H54 (cell line): Measurements from ENCODE around the gene GTF3C1.

Experiments
- DNase-seq: peaks from one replicate; pipeline ENCODE4 v3.0.0; 2011; ENCODE audit warnings: low spot score, mixed read lengths; ENCODE audit not compliant: insufficient read length
- FAIRE-seq: peaks from 3 replicates; lab custom pipeline; 2011; peaks lifted over from hg19 to GRCh38; lab: Jason Lieb, UNC
- POLR2A ChIP-seq: IDR thresholded peaks from 2 replicates; pipeline ENCODE4 v1.6.1; 2011; ENCODE audit warnings: low read depth, mild to moderate bottlenecking, low read length

GTF3C1 gene

DNA sequence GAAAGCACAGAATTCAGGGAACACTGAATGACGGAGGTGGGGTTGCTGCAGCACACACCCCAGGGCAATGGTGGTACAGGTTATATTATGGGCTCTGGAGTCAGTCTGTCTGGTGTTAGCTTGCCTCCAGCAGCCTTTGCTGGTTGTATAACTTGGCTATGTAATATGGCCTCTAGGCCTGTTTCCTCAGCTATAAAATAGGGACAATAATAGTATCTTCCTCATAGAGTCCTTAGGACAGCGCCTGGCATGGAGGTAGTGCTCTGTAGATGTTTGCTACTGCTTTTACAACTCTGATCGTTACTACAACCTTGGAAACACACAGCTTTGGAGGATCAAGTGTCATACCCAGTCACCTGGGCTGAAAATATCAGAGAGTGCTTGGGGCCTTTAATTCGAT is 31.5 kb downstream of the GTF3C1 start:
- DNase-seq (no peak), FAIRE-seq (no peak)
- no peak for TF ChIP-seq POLR2A

DNA sequence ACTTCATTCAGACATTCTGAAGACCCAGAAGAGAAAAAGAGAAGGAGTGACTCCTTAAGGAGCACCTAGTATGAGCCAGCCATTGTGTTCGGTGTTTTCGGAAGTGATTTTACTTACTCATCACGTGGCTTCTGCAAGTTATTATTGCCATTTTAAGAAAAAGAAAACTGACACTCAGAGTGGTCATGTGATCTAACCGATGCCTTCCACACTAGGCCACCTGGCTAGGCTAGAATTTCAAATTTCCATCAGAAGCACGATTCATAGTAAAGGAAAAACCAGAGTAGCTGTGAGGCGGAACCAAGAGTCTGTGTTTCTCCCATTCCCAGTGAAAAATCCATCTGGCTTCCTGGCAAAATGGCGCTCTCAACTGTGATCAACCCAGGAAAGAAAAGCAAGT is 32.0 kb downstream of the GTF3C1 start:
- DNase-seq (no peak), FAIRE-seq (no peak)
- no peak for TF ChIP-seq POLR2A

DNA sequence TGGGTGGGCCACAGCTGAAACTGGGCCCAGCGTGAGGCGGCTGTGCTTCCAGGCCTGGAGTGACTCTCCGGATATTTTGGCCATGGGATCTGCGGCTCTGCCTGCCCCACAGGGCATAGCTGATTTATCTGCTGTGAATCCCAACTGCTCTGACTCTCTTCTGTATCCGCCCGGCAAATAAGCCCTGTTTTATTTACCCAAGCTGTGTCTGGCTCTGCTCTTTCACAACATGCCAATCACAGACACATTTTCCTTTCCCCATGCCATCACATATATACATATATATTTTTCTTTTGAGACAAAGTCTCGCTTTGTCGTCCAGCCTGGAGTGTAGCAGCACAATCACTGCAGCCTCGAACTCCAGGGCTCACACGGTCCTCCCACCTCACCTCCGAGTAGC is 33.3 kb downstream of the GTF3C1 start:
- DNase-seq = no peak
- TF ChIP-seq POLR2A = no peak
- FAIRE-seq = no peak

DNA sequence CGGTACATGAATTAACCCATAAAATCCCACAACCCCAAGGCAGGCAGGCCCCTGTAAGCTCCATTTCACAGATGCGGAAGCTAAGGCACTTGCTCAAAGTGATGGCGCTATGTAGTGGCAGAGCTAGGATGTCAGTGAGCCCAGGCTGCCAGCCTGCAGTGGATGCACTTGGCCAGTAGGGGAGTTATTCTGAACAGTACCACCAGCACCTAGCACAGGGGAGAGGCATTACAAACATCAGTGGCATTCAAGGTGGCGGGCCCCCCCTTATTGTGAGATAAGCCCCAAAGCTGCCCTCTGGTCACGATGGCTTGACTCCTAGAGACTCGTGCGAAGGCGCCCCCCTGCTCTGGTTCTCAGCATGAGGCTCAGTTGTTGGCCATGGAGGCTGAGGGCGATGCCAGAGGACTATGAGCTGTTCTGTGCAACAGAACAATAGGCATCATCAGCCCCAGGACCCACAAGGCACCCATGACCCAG is 33.8 kb downstream of the GTF3C1 start:
- peak; percentile 59 for DNase-seq
- no peak for FAIRE-seq
- TF ChIP-seq POLR2A = no peak

DNA sequence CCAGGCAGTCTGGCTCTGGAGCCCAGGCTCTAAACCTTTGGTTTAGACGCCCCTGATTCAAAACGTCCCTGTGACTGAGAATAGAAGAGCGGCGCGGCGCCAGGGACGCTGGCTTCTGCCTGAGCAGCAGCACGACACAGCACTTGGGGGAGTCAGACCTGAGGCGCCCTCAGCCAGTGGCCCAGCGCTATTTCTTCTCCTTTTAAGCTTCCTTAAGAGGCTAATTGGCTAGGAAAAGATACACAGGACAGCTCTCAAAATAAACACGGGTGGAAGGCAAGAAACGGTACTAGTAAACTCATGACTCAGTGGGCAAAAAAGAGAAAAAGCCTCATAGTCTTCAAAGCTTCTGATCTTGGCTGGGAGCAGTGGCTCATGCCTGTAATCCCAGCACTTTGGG is 34.9 kb downstream of the GTF3C1 start:
- TF ChIP-seq POLR2A = no peak
- DNase-seq (no peak), FAIRE-seq (no peak)

DNA sequence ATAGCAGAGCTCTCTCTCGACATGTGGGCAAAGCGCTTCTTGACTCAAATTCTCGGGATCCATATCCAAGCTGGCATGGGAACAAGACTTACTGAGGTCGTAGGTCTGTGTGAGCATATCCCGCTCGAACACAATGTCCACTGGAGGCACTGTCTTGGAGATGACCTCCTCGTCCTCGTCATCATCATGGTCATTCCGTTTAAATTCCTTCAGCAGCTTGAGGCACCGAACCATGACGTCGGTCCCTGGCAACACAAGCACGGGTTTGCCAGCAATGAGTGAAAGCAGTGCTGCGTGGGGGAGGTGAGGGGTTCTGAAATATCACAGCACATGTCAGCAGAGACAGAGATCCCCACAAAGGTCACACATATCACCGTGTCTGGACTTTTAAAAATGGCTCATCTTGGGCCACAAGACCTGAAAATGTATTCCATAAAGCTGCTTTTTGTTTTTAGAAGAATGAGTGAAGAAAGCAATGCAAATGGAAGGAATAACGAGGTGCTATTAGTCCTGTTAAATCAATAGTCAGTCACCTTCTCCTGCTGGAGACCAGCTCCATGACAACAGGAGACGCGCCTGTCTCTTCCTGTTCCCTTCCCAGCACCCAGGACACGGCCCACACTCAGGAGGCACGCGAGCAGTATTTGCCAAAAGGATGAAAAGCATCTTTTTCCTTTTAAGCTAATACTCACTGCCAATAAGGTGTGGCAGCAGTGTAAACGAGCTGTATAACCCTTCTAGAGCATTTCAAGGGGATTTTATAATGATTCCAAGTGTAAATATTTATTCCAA is 37.9 kb downstream of the GTF3C1 start:
- no peak for FAIRE-seq
- TF ChIP-seq POLR2A = no peak
- DNase-seq = no peak

DNA sequence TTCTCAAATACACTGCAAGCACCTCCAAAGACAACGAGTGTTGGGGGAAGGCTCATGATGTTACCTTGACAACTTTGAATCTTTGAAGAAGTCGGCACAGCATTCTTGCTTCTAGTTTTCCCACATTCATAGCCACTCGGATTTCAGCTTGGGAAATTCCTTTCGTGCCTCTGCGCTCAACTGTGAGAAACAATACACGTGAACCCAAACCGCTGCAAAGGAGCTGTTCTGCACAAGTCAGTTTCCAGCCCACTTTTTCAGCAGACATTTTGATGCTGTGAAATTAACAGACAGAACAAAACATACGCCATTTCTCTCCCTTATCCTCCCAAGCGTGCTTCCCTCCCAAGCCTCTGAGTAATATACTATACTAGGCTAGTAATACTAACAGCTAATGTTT is 41.2 kb downstream of the GTF3C1 start:
- DNase-seq = no peak
- no peak for TF ChIP-seq POLR2A
- FAIRE-seq = no peak

DNA sequence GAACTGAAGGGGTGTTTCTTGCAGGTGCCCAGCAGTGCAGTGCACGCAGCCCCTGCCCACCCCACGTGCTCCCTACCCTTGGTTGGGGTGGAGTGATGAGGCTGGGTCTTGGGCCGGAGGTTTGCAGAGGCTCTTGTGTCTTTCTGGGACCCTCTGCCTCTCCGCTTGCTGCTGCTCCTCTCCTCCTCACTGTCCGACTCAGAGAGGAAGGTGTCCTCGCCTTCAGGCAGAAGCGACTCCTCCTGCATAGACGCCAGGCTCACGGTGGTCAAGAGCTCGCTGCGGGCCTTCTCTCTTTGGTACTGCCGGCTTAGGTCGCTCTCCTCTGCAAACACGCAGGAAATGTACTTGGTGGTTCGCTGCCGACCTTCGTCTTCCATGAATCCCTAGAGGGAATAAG is 42.9 kb downstream of the GTF3C1 start:
- no peak for FAIRE-seq
- TF ChIP-seq POLR2A = no peak
- DNase-seq = no peak

DNA sequence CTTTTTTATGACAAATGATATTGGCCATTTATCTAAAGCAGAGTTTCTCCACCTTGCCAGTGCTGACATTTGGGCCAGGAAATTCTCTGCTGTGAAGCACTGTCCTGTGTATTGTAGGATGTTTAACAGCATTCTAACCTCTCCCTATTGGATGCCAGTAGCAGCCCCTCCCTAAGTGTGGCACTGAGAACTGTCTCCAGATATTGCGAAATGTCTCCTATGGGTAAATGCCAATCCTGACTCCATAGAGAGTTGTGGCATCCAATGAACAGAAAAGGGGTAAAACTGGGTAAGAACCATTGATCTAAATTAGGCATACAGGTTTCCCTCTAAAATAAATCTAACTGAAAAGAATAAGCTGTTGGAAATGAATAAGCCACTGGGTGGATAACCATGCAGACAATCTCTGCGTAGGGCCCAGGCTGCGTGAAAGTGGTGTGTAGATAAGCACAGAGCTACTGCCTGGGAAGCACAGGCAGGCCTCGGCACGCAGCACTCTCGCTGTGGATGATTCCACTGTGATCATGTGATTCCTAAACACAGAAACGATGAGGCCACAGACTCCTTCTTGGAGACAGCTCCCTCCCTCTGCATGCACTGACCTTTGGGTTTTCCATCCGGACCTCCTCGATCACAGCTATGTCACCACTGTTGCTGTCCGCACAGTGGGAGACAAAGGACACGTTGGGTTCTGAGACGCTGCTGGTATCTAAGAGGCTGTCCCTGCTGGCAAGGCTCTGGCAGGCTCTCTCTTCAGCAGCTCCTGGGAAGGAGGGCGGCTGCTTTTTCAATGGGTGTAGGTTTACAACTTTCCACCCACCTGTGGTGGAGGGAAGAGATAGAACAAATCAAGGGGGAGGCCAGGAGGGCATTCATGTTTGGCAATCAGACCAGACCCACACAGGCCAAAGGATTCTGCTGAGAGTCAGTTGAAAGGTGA is 44.1 kb downstream of the GTF3C1 start:
- no peak for TF ChIP-seq POLR2A
- FAIRE-seq = no peak
- no peak for DNase-seq

DNA sequence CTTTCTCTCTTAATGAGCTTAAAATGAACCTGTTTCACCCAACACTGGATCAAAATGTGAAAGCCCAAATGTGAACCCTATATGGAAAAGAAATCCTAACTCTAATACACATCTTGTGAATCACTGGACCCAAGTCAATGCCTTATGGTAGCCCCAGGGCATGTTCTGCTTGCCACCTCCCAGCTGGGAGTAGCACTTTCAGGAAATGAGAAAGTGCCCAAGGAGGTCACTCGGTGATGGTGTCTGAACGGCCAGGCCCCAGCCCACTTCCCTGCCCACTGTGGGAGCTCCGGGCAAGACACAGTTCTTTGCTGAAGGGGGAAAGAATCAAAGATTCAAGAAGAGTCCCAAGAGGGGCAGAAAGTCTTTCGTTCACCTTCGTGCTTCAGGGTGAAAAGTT is 46.1 kb downstream of the GTF3C1 start:
- DNase-seq = no peak
- TF ChIP-seq POLR2A = no peak
- FAIRE-seq = no peak

DNA sequence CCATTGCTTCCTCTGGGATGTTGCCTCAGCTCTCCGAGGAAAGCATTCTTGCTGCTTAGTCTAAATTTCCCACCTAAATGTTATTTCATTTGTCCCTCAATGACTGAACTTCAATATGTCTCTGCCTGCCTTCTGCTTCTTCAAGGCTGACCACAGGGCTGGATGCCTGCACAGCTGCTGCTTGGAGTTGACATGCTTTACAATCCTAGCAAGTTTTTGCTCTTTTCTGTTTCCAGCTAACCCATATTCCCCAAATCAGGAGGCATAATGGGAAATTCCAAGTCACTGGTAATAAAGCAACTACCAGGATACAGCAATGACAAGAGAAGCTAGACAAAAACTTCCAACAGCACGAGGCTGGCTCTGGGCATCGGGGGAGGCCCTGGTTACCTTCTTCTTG is 48.9 kb downstream of the GTF3C1 start:
- FAIRE-seq (no peak), DNase-seq (no peak)
- TF ChIP-seq POLR2A = no peak

DNA sequence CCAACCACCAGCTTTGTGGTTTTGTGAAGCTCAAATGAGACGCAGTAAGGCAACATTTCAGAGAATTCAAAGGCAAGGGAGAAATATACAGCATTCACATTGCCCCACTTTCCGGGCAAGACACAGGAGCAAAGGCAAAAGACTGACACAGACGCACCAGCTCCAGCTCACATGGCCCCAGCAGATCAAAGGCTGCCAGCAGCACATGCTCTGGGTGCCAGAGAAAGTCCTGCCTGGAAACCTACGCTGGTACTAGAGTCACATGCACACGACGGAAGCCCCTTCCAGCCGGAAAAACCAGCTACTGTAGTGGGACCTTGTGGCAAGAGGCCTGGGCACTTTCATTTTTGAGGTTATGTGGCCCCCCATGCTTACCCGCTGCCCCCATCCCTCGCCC is 50.1 kb downstream of the GTF3C1 start:
- no peak for TF ChIP-seq POLR2A
- FAIRE-seq (no peak), DNase-seq (no peak)

DNA sequence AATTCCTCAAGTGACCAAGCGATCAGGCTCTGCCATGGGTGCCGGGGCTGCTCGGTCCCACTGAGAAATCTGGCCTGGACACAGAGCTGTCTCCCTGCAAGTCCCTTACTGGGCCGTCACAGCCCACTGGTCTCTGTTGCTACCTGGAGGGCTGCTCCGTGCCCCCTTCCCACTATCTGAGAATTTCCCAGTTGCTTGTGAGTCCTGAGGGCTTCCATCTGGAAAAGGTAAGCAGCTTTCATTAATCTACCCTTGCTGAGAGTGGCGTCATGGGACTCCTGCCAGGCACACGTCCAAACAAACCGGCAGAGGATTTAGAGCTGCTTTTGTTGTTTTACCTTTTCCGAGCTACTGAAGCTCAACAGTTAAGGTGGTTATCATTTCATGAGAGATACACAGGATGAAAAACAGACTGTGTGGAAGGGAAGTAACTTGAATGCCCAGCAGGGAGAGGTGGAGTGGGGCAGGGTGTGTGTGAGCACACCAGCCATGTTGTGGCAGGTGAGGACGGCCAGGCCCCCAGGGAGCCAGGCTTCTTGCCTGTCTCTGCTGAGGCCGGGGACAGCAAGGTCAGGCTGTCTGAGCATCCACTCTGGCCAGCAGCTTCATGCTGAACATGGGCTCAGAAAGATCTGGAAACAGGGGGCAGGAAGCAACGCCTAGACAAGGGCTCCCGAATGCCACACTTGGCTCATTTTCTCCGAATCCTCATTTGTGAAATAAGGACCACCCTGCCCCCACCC is 50.6 kb downstream of the GTF3C1 start:
- no peak for DNase-seq
- no peak for FAIRE-seq
- TF ChIP-seq POLR2A = no peak

DNA sequence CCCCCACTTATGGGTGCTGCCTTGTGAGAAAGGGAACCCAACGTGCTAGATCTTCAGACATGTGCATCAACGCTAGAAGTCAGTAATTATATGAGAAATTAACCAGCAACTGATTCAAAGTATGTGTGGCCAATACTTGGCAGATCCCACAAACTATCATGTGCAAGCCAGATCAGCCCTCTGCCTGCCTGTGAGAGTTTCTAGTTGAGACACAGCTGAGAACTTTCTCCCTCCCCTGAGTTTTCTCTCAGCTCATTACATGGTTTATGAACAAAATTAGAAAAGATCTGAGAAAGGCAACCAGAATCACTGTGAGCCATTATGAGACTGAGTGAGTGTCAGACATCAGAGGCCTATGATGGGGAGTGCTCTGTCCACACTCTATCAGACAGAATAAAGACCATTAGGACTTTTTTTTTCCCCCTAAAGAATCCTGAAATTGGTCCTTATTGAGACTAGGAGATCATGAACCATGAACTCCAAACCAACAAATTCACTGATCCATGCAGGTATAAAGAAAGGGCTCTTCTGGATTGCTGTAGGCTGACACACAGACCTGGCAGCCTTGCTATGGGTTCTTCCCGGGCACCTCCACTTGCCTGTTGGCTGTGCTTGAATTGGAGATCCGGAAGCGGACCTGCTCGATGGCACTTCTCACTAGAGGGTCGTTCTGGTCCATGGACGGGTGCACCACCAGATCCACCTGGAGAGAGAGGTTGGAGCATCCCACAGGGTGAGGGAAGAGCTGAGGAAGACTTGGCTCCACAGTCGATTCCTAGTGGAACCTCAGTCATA is 51.5 kb downstream of the GTF3C1 start:
- FAIRE-seq = no peak
- no peak for TF ChIP-seq POLR2A
- no peak for DNase-seq
